NCI-H510A treated with DMSO at 0.1 percent for 48 hours (cell line): ENCODE results near the gene TMA7B.
"Not testable (repeated sequence)": the region's sequence is repeated elsewhere in the genome, so short reads cannot be mapped to it uniquely, and the experiment has no call there.

Source experiments
- DNase-seq: peaks from one replicate; lab custom pipeline; 2025; lab: John Stamatoyannopoulos, UW

Gene TMA7B

DNA sequence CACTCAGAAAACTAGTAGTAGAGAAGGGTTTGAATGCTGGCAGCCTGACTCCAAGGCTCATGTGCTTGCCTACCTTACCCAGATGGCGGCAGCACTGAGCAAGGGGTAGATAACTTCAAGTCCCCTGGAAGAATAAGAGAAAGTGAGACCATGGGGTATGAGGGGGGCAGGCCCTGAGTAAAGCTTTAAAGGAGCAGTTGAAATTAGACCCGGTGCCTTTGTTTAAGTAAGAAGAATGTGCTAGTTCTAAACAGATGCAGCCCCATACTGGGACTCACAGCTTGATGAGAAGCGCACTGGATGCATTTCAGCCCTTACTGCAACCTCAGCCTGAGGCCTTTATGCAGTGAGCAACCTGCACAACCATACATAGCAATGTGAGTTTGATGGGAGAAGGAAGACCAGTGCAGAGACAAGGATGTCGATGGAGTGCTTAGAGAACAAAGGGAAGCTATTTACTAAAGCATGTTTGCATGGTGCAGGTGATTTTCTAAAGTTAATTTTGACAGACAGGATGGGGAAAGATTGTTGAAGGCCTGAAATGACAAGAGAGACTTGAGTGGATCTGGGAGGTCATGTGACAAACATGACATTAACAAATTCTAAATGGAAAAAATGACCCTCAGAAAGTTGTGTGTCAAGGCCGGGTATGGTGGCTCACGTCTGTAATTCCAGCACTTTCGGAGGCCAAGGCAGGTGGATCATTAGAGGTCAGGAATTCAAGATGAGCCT is 27.1 kb upstream of the TMA7B start:
- DNase-seq = no peak

GRCh38 chr22:39933741-39934140 is 26.5 kb upstream of the TMA7B start:
- no peak for DNase-seq

DNA sequence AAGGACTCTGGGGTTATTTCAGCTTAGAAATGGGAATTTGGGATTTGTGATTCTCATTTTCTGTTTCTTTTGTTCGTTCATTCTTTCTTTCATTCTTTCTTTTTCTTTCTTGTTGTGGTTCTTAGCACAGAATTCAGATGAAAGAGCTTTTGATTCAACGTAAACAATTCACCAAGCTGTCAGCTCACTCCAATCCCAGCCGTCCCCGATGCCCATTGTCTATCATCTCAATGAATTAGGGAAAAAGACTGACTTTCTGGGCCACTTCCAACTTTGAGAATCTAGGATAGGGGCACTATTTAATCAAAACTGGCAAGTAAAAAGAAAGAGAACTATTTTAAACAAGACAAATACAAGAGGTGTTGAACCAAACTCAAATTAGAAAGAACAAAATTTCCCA is 25.1 kb upstream of the TMA7B start:
- no peak for DNase-seq

DNA sequence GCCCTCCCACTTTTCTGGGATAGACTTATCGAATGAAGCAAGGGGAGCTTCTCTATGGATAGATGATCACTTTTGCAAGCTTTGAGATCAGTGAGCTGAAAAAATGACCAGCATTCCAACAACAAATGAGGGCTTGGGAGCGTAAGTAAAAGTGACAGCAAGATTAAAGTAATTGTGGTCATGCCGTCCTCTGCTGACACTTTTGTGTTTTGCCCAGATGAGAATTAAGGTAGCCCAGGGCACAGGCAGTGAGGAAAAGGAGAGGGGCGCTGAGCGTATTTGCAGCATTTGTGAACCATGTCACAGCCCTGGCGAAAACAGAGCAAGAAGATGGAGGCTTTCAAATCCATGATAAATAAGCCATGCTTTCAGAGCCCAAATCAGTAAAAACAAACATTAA is 24.6 kb upstream of the TMA7B start:
- DNase-seq = no peak

GRCh38 chr22:39936523-39937145 is 23.6 kb upstream of the TMA7B start:
- no peak for DNase-seq

- no peak for DNase-seq
Observed at GRCh38 chr22:39937906-39938305, 22.3 kb upstream of the TMA7B start.

DNA sequence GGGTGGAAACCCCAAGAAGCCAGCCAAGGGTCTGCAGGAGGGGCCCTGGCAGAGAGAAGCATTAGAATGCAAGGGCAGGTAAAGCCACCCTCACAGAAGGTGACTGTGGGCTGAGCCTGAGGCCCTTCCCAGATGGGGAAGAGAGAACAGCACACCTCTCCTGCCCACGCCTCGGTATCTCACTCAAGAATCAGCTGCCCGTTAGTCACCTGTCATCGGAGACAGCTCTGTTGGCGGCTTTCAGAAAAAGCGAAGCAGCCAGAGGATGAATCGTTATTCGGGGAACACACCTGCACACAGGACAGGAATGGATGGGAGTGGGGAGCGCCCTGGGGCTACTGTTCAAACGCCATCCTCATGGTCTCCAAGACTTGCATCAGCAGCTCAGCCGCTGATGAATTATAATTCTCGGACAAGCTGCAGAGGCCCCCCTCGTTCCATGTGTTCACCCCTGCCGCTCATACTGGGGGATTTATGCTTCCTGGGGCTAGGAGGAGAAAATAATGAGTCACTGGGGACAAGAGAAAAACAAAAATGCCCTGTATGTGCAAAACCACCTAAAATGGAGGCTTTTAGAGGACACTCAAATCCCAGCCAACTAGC is 21.6 kb upstream of the TMA7B start:
- no peak for DNase-seq

GRCh38 chr22:39939830-39940229 is 20.4 kb upstream of the TMA7B start:
- no peak for DNase-seq

DNA sequence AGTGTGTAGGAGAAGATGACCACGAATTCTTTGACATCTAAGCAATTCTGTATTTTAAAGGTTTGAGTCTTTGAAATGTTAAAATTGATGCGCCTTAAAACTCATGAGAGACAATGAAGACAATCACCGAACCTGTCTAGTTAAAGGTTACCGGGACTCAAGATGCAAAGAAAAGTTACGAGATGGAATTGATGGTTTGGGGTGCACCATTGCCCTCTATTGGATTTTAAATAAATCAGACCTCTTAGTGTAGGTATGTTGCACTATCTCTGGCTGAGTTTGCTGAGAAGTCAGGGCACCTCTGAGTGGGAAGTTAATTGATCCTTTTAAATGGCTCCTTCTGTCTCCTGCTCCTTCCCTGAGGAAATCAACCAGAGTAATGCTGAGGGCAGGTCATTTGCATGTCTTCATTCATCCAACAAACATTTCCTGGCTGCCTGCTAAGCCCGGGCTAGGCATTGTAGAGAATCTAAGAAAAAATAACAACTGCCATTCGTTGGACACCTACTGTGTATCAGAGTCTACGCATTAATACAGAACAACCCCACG is 19.4 kb upstream of the TMA7B start:
- no peak for DNase-seq

- peak; percentile 75 for DNase-seq
Observed at GRCh38 chr22:39941601-39942000, 18.6 kb upstream of the TMA7B start.

GRCh38 chr22:39942439-39943230 is 17.6 kb upstream of the TMA7B start:
- DNase-seq = no peak

GRCh38 chr22:39943337-39943736 is 16.9 kb upstream of the TMA7B start:
- DNase-seq = peak; percentile 27

DNA sequence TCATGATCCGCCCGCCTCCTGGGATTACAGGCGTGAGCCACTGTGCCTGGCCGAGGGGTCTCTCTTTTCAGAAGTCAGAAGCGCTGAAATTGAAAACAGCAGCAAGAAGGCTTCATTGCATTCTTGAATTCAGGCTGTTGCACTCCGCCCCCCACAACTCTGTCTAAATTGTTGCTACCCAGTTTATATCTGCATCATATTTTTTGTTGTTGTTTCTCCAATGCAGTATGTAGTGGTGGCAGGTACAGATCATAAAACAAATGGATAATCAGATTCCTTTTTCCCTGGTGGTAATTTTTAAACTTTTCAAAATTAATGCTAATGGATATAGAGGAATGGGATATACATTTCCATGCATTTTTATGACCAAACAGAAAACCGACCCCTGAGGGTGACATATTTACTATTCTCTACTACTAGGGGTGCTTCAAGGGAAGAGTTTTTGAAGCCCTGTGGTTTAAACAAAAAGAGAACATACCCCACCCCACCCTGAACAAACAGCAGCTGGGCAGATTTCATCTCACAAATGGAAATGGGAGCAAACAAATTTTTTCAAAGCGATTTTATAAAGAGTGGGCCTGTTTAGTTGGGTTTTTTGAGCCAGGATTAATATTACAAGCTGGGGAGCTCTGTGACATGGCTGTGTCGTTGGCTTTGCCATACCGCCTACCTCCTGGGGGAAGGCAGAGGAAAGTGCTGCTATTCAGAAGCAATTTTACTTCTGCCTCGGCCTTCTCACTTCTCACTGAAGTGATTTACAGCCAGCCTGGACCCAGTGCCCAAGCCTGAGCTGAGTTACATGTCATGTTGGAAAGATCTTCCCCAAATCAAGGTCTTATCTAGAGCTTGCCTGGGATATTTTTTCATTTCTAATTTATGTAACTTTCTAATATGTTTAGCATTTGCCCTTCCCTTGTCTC is 16.0 kb upstream of the TMA7B start:
- no peak for DNase-seq

DNA sequence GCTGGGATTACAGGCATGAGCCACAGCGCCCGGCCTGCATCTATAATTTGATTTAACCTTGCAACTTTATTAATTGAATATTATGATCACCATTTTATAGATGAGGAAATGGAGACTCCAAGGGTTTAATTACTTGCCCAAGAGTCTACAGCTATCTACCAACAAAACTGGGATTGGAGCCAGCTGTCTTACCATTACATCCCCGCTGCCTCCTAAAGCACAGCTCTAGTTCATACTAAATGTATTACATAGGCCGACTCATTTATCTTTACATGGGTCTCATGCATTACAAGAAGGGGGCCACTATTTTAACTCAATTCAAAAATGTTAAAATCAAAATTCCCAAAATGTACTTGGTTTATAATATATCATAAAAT is 14.1 kb upstream of the TMA7B start:
- no peak for DNase-seq

DNA sequence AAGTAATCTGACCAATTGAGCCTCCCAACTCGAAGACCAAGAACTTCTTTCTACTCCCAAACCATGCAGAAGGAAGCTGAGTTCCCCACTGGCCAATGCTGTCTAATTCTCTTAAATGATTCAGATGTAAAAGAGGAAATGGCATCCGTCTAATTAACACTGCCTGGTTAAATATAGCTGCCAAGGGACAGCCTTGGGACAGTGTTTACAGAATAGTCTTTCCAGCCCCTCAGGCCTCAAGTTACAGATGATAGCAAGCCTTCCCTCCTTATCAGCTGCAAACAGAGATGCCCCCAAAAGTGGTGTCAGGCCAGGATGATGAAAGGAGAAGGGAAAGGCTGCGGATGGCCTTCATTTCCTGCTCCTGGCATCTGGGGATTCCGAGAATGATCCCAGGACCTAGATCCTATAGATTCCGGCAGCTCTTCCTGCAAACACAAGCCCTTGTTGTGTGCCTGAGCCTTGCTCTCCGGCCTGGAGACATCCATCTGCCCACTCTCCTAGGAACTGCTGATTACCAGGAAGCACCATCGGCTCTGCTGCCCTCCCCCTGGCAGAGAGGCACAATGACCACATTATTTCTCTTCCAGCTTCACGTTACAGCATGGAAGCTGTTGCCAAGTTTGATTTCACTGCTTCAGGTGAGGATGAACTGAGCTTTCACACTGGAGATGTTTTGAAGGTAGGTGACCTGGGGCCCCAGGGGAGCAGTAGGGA is 13.5 kb upstream of the TMA7B start:
- DNase-seq = peak; percentile 41

DNA sequence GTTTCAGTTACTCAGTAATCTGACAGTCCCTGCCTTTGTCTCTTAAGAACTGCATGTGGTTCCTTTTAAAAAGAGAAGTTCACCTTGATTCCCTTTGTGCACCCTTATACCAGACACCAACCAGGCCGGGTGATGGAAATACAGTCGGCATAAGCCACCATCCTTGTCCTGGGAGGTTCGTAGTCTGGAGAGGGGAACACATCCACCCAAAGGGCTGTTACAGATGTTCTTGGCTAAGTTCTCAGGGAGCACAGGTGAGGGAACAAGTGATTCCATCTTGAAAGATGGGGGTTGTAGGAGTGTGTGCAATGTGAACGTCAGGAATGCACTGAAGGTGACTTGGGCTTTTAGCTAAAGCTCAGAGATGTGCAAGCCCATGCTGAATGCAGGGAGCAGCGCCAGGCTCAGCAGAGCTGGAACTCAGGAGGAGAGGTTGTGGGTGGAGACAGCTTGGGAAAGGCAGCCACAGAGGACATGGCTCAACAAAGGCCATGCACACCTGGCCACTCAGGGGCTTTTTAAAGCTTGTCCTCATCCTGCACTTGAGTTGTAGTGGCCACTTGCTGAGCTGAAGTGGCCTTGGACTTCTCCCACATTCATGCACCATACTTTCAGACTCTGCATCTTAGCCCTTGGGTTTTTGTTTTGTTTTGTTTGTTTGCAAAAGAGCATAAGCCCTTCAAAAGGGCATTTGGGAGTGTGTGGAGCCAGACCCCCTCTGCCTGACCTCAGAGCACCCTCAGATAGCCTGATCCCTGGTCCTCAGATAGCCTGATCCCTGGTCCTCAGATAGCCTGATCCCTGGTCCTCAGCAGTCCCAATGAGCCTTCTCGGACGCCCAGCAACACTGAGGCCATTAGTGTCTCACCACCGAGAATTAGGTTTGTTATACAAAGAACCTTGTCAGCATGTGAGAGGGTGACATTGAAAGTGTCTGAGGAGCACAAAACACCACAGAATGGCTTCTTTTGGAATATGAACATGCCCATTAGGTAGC is 12.7 kb upstream of the TMA7B start:
- peak; percentile 80 for DNase-seq

GRCh38 chr22:39949964-39950737 is 10.0 kb upstream of the TMA7B start:
- DNase-seq = no peak

GRCh38 chr22:39951603-39952293 is 8.4 kb upstream of the TMA7B start:
- DNase-seq = not testable (repeated sequence)
